A549 (cell line): ENCODE measurements around the gene DPY19L3. TPM values are rescaled to one million over a fixed set of nuclear protein-coding genes. Genes with fewer than 3 reads are reported as not detected.
A peak's percentile ranks its signal among the peaks of the same experiment; 100 is the strongest.

Source experiments
- ATAC-seq, 2 experiments: fragments of 200-7000 bp in 1 of 2; fragments of >200 bp in 1 of 2; cut with Nextera tagmentation in 1 of 2; cut with Tn5 transposase in 1 of 2; 3 replicates each; pipeline versions ENCODE4 v1.8.0 to v1.9.1; 2018 to 2020; ENCODE audit warnings: mild to moderate bottlenecking in 1 of 2, moderate library complexity in 1 of 2
- CTCF ChIA-PET: fragments of 300-600 bp; sonication (Branson Sonifier 250); formaldehyde crosslinking; extraction: SDS; loops from one replicate; lab custom pipeline; 2021; ENCODE audit warnings: antibody characterized with exemption, inconsistent platforms; lab: Yijun Ruan, JAX
- POLR2A ChIA-PET: fragments of 350-600 bp; formaldehyde crosslinking; extraction: SDS; loops from one replicate; lab custom pipeline; 2021; ENCODE audit warnings: antibody characterized with exemption, inconsistent platforms; lab: Yijun Ruan, JAX
- DNase-seq, 2 experiments: peaks; one replicate each; pipeline versions ENCODE4 v3.0.0 to v3.0.0-alpha.2; 2011 to 2016; ENCODE audit warnings: low read depth in 1 of 2, low spot score in 1 of 2
- FAIRE-seq: peaks from 2 replicates; lab custom pipeline; 2011; peaks lifted over from hg19 to GRCh38; lab: Jason Lieb, UNC
- H3K27ac ChIP-seq, 2 experiments: fragments of >200 bp; sonication (Bioruptor Twin); formaldehyde crosslinking; 3 replicates each; pipeline ENCODE4 v1.5.1; 2016 to 2017
- H3K4me1 ChIP-seq: fragments of >200 bp; sonication (Bioruptor Twin); formaldehyde crosslinking; 3 replicates; pipeline ENCODE4 v1.6.1; 2016
- H3K4me2 ChIP-seq: fragments of >200 bp; sonication (Bioruptor Twin); formaldehyde crosslinking; 3 replicates; pipeline ENCODE4 v1.6.1; 2016
- H3K4me3 ChIP-seq: fragments of >200 bp; sonication (Bioruptor Twin); formaldehyde crosslinking; 3 replicates; pipeline ENCODE4 v1.5.1; 2016
- H3K9me3 ChIP-seq: fragments of >200 bp; sonication (Bioruptor Twin); formaldehyde crosslinking; 3 replicates; pipeline ENCODE4 v1.6.1; 2016
- CBX2 ChIP-seq: fragments of 200-600 bp; sonication (generic); IDR thresholded peaks from 2 replicates; pipeline ENCODE4 v1.6.1; 2016; ENCODE audit warnings: low read depth, mild to moderate bottlenecking, borderline replicate concordance
- FOSB ChIP-seq: fragments of 250-450 bp; sonication (Bioruptor Pico); IDR thresholded peaks from 2 replicates; pipeline ENCODE4 v1.5.0; 2020; ENCODE audit warnings: mild to moderate bottlenecking, moderate library complexity
- FOSL2 ChIP-seq, 2 experiments: fragments of 450-650 bp in 1 of 2; fragments of >200 bp in 1 of 2; sonication (Bioruptor Twin) in 1 of 2; formaldehyde crosslinking; IDR thresholded peaks; 2 replicates each; pipeline versions ENCODE4 v1.5.0 to v1.6.1; 2016 to 2020; ENCODE audit warnings: mild to moderate bottlenecking in 1 of 2, moderate library complexity in 1 of 2
- HDAC2 ChIP-seq: fragments of 200-600 bp; sonication (generic); IDR thresholded peaks from 2 replicates; pipeline ENCODE4 v1.6.1; 2016
- HEYL ChIP-seq: fragments of 250-450 bp; sonication (Bioruptor Pico); IDR thresholded peaks from 2 replicates; pipeline ENCODE4 v1.8.0; 2021; ENCODE audit warnings: mild to moderate bottlenecking, moderate library complexity
- HOXA7 ChIP-seq: fragments of 250-450 bp; sonication (Bioruptor Pico); IDR thresholded peaks from 2 replicates; pipeline ENCODE4 v1.5.0; 2020; ENCODE audit warnings: mild to moderate bottlenecking, moderate library complexity
- HOXB5 ChIP-seq: fragments of 250-450 bp; sonication (Bioruptor Pico); IDR thresholded peaks from 2 replicates; pipeline ENCODE4 v1.5.0; 2020; ENCODE audit warnings: mild to moderate bottlenecking, moderate library complexity
- JUN ChIP-seq, 2 experiments: fragments of >200 bp; sonication (Bioruptor Twin); formaldehyde crosslinking; IDR thresholded peaks; 2 replicates in 1 of 2; 3 replicates in 1 of 2; pipeline ENCODE4 v1.6.1; 2016 to 2017
- KDM5A ChIP-seq: fragments of 200-600 bp; sonication (generic); IDR thresholded peaks from 2 replicates; pipeline ENCODE4 v1.6.1; 2016; ENCODE audit warnings: antibody characterized with exemption, mild to moderate bottlenecking
- MAFK ChIP-seq: fragments of 450-650 bp; IDR thresholded peaks from 2 replicates; pipeline ENCODE4 v1.6.1; 2014; ENCODE audit not compliant: partially characterized antibody
- PHF8 ChIP-seq: fragments of 200-600 bp; sonication (generic); IDR thresholded peaks from 2 replicates; pipeline ENCODE4 v1.6.1; 2016; ENCODE audit warnings: low read depth, mild to moderate bottlenecking, antibody characterized with exemption, moderate library complexity, borderline replicate concordance
- RNF2 ChIP-seq: fragments of 200-600 bp; sonication (generic); IDR thresholded peaks from 2 replicates; pipeline ENCODE4 v1.6.1; 2016; ENCODE audit warnings: low read depth, mild to moderate bottlenecking, antibody characterized with exemption, moderate library complexity, borderline replicate concordance
- SREBF2 ChIP-seq: fragments of 450-650 bp; IDR thresholded peaks from 2 replicates; pipeline ENCODE4 v1.6.1; 2014; ENCODE audit warnings: mild to moderate bottlenecking, moderate library complexity
- TP53 ChIP-seq: fragments of 250-450 bp; sonication (Bioruptor Pico); IDR thresholded peaks from 2 replicates; pipeline ENCODE4 v1.5.0; 2021; ENCODE audit warnings: mild to moderate bottlenecking, moderate library complexity
- ZFP36 ChIP-seq: fragments of 450-650 bp; IDR thresholded peaks from 2 replicates; pipeline ENCODE4 v1.6.1; 2014; ENCODE audit warnings: borderline replicate concordance; ENCODE audit not compliant: partially characterized antibody
- ZNF302 ChIP-seq: fragments of 250-450 bp; sonication (Bioruptor Pico); IDR thresholded peaks from 2 replicates; pipeline ENCODE4 v1.9.0; 2021; ENCODE audit warnings: inconsistent platforms, mild to moderate bottlenecking, moderate library complexity
- WGBS: methylation state at CpG from one replicate; pipeline ENCODE4 v1.1.6; 2017; ENCODE audit errors: missing lambda C conversion rate; 5-methylcytosine and 5-hydroxymethylcytosine counted together
- polyA plus RNA-seq, 4 experiments: library from polyadenylated mRNA; depleted of rRNA in 3 of 4; stranded (reverse); fragments of >200 nt; fragmentation: RNase III in 1 of 4; extraction: RNeasy Plus Mini Kit Qiagen cat#74134 plus additional on column Dnase treatment in 1 of 4; gene quantifications; 2 replicates in 3 of 4; 3 replicates in 1 of 4; pipeline ENCODE4 v1.2.3, GENCODE V29; 2011 to 2017
- TF ChIP-seq, protein P1 (sequence below): fragments of 200-600 bp; sonication (generic); IDR thresholded peaks from 2 replicates; pipeline ENCODE4 v1.6.1; 2016; ENCODE audit warnings: antibody characterized with exemption, mild to moderate bottlenecking, moderate library complexity
- TF ChIP-seq, protein P2 (sequence below): IDR thresholded peaks from 2 replicates; pipeline ENCODE4 v1.6.1; 2012
- TF ChIP-seq, protein P3 (sequence below): IDR thresholded peaks from 2 replicates; pipeline ENCODE4 v1.6.1; 2012

DPY19L3 gene
- polyA plus RNA-seq, 2 of the 4 experiments (the other 2 are of a cell fraction): 15.7 to 28.9 TPM

DNA sequence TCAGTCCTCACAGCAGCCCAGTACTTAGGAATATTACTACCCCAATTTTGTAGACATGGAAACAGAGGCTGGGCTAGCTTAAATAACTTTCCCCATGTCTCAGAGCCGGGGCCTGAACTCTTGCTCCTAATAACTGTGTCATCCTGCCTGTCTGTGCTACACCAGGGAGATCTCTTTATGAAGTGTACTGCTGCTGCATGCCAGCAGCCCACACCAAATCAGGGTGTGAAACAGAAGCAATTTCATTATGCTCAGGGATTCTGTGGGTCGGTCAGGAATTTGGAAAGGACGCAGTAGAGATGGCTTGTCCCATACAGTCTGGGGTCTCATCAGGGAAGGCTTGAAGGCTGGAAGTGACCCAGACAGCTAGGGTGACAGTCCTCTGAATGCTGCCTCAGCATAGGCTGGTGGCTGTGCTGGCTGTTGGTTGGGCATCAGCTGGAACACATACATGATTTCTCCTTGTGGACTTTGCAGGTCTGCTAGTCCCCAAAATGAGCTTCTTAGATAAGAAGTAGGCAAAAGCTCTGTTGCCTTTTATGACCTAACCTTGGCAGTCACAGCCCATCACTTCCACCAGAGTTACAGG lies 37.5 kb upstream of the DPY19L3 start:
- Histone ChIP-seq H3K4me2 (no peak overlapping the region), H3K27ac (peak overlapping the region in 1 of 2 experiments; percentile 30; a peak in 3 of 6 replicates), H3K4me1 (peaks cover 39% of the 10 kb centered on the region), H3K9me3 (peaks cover 8% of the 10 kb centered on the region; the same call in 1 of the 3 replicates), H3K4me3 (no peak overlapping the region)
- no peak for ATAC-seq
- POLR2A ChIA-PET: interaction anchor here (1.3 to 2.0 kb wide), 2 partner anchors 23 to 38 kb away, joined by 4 to 7 read pairs; partner anchors contain the start of genes DPY19L3 and ZNF507
- CTCF ChIA-PET: interaction anchor here (1.1 to 2.7 kb wide), 5 partner anchors 9 to 202 kb away, joined by 3 to 26 read pairs (median 3); partner anchors contain the start of gene ZNF507
- DNase-seq: no peak
- FAIRE-seq: no peak
- TF ChIP-seq KDM5A (no peak), MAFK (peak; percentile 12)
- 89% methylated on average over 3 of the region's 3 CpGs for WGBS

DNA sequence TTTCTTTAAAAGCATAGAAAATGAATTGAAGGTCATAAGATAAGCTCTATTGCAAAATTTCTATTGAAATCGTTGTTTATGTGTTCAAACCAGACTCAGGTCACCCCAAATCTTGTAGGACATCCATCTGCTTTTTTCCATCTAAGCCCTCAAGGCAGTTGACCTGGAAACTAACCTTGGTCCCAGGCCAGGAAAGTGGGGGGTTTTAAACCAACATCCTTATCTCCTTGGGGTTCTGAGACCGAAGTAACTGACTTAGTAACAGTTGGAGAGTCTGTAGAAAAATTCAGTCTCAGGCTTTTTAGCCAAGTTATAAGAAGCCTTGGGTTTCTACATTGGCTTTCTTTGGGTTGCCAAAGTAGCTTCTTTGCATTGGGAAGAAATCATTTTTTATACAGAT lies 36.8 kb upstream of the DPY19L3 start:
- peaks cover 8% of the 10 kb centered on the region; the same call in 1 of the 3 replicates for H3K9me3 ChIP-seq
- FAIRE-seq: peak; percentile 95
- POLR2A ChIA-PET: interaction anchor here (1.3 to 2.0 kb wide), 2 partner anchors 23 to 37 kb away, joined by 4 to 7 read pairs; partner anchors contain the start of genes DPY19L3 and ZNF507
- H3K4me3 ChIP-seq: no peak overlapping the region
- WGBS: 85% methylated on average over 2 of the region's 2 CpGs
- H3K27ac ChIP-seq: peak overlapping the region; percentile 5 to 7; a peak in 5 of 6 replicates
- no peak overlapping the region for H3K4me2 ChIP-seq
- TF ChIP-seq, protein P1, sequence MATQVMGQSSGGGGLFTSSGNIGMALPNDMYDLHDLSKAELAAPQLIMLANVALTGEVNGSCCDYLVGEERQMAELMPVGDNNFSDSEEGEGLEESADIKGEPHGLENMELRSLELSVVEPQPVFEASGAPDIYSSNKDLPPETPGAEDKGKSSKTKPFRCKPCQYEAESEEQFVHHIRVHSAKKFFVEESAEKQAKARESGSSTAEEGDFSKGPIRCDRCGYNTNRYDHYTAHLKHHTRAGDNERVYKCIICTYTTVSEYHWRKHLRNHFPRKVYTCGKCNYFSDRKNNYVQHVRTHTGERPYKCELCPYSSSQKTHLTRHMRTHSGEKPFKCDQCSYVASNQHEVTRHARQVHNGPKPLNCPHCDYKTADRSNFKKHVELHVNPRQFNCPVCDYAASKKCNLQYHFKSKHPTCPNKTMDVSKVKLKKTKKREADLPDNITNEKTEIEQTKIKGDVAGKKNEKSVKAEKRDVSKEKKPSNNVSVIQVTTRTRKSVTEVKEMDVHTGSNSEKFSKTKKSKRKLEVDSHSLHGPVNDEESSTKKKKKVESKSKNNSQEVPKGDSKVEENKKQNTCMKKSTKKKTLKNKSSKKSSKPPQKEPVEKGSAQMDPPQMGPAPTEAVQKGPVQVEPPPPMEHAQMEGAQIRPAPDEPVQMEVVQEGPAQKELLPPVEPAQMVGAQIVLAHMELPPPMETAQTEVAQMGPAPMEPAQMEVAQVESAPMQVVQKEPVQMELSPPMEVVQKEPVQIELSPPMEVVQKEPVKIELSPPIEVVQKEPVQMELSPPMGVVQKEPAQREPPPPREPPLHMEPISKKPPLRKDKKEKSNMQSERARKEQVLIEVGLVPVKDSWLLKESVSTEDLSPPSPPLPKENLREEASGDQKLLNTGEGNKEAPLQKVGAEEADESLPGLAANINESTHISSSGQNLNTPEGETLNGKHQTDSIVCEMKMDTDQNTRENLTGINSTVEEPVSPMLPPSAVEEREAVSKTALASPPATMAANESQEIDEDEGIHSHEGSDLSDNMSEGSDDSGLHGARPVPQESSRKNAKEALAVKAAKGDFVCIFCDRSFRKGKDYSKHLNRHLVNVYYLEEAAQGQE: no peak
- TF ChIP-seq, protein P2, sequence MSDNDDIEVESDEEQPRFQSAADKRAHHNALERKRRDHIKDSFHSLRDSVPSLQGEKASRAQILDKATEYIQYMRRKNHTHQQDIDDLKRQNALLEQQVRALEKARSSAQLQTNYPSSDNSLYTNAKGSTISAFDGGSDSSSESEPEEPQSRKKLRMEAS: no peak
- no peak for TF ChIP-seq HEYL (CRISPR knock-in tag)
- no peak for TF ChIP-seq SREBF2
- no peak for TF ChIP-seq HOXA7 (CRISPR knock-in tag)
- no peak for TF ChIP-seq HOXB5
- TF ChIP-seq RNF2: no peak
- no peak for TF ChIP-seq PHF8
- no peak for TF ChIP-seq FOSL2 (IDR thresholded peaks at IDR 0.05)
- TF ChIP-seq FOSL2 (CRISPR knock-in tag; IDR thresholded peaks at IDR 0.05): no peak
- TF ChIP-seq ZNF302 (CRISPR knock-in tag): no peak
- no peak for TF ChIP-seq HDAC2
- TF ChIP-seq CBX2: no peak
- TF ChIP-seq ZFP36: no peak
- TF ChIP-seq, protein P3, sequence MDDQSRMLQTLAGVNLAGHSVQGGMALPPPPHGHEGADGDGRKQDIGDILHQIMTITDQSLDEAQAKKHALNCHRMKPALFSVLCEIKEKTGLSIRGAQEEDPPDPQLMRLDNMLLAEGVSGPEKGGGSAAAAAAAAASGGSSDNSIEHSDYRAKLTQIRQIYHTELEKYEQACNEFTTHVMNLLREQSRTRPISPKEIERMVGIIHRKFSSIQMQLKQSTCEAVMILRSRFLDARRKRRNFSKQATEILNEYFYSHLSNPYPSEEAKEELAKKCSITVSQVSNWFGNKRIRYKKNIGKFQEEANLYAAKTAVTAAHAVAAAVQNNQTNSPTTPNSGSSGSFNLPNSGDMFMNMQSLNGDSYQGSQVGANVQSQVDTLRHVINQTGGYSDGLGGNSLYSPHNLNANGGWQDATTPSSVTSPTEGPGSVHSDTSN: no peak
- TF ChIP-seq JUN (IDR thresholded peaks at IDR 0.05): no peak
- no peak for TF ChIP-seq FOSB (CRISPR knock-in tag)
- no peak for TF ChIP-seq TP53 (CRISPR knock-in tag)
- TF ChIP-seq, all 56 proteins: peak for 0
- ATAC-seq (no peak), DNase-seq (no peak)
- CTCF ChIA-PET: interaction anchor here (1.1 to 2.7 kb wide), 4 partner anchors 11 to 201 kb away, joined by 3 to 26 read pairs (median 10); partner anchors contain the start of gene ZNF507
- peaks cover 36% of the 10 kb centered on the region for H3K4me1 ChIP-seq
